AG09319 (cell line): ENCODE data around the gene R3HDM2.

Experiments
- DNase-seq: peaks from one replicate; pipeline ENCODE4 v3.0.0-alpha.2; 2010; ENCODE audit warnings: low read depth; ENCODE audit errors: extremely low read depth
- TF ChIP-seq, protein P1 (sequence below): IDR thresholded peaks from 2 replicates; pipeline ENCODE4 v1.5.1; 2011; ENCODE audit warnings: low read depth, mild to moderate bottlenecking, inconsistent platforms, low read length, moderate library complexity

The R3HDM2 gene

GRCh38 chr12:57460468-57460784 lies 29.6 kb upstream of the R3HDM2 start:
- TF ChIP-seq, protein P1, sequence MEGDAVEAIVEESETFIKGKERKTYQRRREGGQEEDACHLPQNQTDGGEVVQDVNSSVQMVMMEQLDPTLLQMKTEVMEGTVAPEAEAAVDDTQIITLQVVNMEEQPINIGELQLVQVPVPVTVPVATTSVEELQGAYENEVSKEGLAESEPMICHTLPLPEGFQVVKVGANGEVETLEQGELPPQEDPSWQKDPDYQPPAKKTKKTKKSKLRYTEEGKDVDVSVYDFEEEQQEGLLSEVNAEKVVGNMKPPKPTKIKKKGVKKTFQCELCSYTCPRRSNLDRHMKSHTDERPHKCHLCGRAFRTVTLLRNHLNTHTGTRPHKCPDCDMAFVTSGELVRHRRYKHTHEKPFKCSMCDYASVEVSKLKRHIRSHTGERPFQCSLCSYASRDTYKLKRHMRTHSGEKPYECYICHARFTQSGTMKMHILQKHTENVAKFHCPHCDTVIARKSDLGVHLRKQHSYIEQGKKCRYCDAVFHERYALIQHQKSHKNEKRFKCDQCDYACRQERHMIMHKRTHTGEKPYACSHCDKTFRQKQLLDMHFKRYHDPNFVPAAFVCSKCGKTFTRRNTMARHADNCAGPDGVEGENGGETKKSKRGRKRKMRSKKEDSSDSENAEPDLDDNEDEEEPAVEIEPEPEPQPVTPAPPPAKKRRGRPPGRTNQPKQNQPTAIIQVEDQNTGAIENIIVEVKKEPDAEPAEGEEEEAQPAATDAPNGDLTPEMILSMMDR, result no peak
- no peak for DNase-seq

GRCh38 chr12:57459750-57460467 lies 29.1 kb upstream of the R3HDM2 start, which contains the start of gene GLI1:
GLI1 (plus strand) TSS chr12:57459785; CDS start chr12:57463692, 3,907 bp downstream.
- DNase-seq, result peak; percentile 39
- TF ChIP-seq, protein P1, result no peak

DNA sequence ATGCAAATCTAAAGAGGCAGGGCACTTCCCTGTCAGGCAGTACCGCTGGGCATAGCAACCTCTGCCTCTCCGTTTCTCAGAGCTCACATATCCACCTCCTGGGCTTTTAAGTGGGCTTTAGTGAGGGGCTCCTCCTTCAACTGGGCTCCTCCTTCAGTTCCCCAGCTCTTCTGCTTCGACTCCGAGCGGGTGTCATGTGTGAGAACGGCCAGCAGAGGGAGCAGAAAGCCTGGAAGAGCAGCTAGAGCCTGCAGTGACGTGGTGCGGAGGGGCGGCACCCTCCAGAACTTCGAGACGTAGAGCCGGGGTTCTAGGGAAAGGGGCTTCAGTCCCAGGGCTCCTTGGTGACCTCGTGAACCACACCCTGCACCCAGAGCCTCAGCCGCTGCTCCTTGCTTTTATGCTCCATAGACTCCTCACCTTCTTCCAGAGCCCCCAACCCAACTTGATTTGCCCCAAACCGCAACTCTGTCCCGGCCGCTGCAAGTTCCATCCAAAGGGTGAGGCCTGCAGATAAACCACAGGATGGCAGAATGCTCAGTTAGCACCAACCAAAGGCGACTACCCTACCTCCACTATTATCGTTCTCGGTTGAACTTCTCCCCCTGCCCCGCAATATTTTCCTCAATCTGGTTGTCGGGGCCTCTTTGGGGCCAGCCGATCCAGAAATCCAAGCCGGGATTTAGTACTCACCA lies 28.4 kb upstream of the R3HDM2 start:
- peak; percentile 91 for DNase-seq
- TF ChIP-seq, protein P1, result peak; percentile 94

DNA sequence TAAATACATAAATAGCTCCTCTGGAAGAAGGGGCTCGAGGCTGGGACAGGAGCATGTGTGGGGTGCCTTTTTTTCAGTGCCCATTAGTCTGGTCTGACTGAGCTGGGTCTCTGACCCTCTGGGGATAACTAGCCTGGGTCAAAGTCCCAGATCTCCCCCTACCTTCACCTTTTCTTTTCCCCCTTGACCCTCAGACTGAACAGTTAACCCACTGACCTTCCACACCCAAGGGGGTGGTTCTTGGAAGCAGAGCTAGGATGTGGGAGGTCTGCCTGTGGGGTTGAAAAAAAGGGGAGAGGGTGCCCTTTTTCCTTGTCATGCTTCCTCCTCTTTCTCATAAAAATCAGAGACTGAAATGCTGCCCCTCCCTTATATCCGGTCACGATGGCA lies 27.8 kb upstream of the R3HDM2 start:
- TF ChIP-seq, protein P1, result no peak
- no peak for DNase-seq

DNA sequence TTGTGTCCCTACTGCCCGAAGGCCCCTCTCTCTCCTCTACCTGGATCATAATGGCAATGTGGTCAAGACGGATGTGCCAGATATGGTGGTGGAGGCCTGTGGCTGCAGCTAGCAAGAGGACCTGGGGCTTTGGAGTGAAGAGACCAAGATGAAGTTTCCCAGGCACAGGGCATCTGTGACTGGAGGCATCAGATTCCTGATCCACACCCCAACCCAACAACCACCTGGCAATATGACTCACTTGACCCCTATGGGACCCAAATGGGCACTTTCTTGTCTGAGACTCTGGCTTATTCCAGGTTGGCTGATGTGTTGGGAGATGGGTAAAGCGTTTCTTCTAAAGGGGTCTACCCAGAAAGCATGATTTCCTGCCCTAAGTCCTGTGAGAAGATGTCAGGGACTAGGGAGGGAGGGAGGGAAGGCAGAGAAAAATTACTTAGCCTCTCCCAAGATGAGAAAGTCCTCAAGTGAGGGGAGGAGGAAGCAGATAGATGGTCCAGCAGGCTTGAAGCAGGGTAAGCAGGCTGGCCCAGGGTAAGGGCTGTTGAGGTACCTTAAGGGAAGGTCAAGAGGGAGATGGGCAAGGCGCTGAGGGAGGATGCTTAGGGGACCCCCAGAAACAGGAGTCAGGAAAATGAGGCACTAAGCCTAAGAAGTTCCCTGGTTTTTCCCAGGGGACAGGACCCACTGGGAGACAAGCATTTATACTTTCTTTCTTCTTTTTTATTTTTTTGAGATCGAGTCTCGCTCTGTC lies 26.1 kb upstream of the R3HDM2 start:
- no peak for DNase-seq
- TF ChIP-seq, protein P1, result no peak

GRCh38 chr12:57456145-57456700 lies 25.4 kb upstream of the R3HDM2 start:
- TF ChIP-seq, protein P1, result peak; percentile 52
- DNase-seq, result no peak
